GM08714 (cell line): Measurements from ENCODE around the gene PROM1.

ENCODE experiments used
- H3K4me3 ChIP-seq: fragments of 200-500 bp; sonication (Bioruptor generic); 2 replicates; pipeline ENCODE4 v1.5.1; 2014; ENCODE audit warnings: mild to moderate bottlenecking, low read length, inconsistent platforms
- ZNF274 ChIP-seq: IDR thresholded peaks from 2 replicates; pipeline ENCODE4 v1.6.1; 2012; ENCODE audit warnings: mild to moderate bottlenecking, low read depth, low read length

Gene PROM1

DNA sequence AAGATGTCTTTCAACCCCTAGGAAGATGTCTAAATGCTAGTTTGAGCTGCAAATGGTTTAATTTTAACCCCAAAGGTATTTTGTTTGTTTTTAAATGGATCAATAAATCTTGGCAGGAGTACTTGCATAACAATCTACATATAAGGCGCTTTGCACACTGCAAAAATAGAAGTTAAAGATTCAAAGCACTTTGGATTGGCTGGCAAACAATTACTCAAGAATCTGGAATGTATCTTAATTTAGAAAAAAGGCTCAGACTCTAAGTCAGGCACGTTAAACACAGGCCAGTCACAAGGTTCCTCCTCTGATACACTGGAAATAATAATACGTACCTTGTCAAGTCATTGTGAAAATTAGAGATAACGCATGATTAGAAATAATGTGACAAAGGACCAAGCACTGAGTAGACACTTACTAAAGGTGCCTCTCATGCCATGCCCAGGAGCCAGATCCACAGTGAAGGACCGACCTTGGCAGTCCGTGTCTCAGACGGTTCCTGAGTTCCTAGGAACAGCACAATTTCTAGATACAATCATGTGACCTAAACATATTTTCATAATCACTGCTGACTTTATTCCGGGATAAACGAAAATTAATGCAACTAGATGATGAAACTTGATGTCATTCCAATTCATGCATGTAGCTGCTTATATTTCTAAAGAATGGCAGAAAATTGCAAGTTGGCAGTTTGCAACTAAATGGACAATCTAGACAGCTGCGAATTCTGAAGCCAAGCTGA, 49.6 kb downstream of the PROM1 start:
- no peak overlapping the region for H3K4me3 ChIP-seq
- no peak for TF ChIP-seq ZNF274

DNA sequence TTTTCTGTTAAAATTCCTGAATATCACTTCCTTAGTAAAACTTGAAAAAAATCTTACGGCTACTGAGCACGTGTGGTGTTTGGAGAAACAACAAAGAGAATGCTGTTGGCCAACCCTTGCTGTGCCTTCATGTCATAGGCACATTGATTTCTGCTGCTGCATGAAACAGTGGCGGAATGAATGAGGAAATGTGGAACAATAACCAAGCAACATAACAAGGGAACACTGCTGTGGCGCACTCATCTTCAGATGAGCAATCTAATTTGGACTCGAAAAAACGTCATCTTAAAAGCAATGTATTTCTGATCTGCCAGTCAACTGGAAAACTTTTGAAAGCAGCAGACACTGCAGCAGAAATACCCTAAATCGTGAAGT, 51.4 kb downstream of the PROM1 start:
- H3K4me3 ChIP-seq, result no peak overlapping the region
- TF ChIP-seq ZNF274, result no peak

DNA sequence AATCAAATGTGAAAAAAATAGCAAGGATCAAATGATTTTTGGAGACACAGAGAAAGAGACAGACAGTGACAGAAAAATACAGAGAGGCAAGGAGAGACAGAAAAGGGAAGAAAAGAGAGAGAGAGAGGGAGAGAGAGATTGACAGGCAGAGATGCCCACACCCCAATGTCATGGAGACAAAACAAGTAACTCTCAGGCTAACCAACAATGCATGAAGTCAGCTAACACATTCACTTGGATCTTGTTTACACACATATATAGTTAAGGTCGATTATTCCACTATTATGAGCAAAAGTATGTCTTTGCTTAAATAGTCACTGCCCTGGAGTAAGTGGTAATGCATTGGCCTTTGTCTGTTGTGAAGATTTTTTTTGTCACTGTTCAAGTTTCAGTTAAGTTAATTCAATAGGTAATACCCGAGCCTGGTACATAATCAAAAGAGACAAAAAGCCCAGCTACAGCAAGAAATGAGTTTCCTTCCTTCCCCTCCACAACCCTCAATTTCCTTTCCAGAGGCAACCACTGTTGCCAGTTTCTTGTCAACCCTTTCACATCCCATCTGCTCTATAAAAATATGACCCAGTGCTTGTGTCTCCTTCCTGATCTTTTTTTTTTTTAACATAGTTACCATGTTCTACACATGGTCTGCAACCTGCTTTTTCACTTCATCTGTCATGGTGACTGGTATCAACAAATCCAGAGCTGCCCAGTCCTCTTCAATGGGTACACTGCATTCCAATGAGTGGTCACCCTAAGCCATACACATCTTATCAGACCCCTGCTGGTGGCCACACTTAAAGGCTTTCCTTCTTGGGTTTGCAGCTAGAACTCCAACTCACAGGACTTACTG, 52.1 kb downstream of the PROM1 start:
- no peak for TF ChIP-seq ZNF274
- no peak overlapping the region for H3K4me3 ChIP-seq

DNA sequence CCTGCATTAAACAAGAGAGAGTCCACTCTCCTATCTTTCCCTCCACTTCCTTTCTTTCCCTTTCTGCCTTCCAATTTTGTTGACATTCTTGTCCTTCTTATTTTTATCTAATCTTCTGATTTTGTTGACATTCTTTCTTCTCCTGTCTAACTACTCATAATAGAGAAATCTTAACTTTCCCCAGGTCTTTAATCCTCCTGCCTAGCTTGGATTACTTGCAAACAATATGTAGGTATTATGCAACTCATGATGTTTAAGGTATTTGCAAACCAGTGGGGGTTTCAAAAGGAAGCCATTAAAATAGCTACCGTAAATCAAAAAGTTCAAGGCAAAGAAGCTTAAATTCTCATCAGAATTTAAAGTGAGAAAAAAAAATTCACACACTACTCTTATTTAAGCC, 53.9 kb downstream of the PROM1 start:
- no peak overlapping the region for H3K4me3 ChIP-seq
- TF ChIP-seq ZNF274, result no peak

DNA sequence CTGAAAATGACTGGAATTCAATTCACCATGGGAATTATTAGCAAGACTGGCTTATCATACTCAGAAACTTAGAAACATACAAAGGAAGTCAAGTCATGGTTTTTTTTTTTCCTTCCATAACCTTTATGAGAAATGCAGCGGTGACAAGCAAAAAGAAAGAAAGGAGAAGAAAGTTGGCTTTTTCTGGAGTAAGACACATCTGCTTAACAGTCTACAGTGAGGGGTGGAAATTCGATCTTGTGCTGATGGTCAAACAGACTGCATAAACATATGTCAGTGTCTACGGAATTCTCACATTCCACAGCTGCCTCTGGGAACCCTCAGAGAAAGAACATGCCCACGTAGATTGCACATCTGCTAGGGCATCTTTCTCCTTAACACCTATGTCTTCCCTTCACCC, 54.6 kb downstream of the PROM1 start:
- TF ChIP-seq ZNF274, result no peak
- H3K4me3 ChIP-seq, result no peak overlapping the region

DNA sequence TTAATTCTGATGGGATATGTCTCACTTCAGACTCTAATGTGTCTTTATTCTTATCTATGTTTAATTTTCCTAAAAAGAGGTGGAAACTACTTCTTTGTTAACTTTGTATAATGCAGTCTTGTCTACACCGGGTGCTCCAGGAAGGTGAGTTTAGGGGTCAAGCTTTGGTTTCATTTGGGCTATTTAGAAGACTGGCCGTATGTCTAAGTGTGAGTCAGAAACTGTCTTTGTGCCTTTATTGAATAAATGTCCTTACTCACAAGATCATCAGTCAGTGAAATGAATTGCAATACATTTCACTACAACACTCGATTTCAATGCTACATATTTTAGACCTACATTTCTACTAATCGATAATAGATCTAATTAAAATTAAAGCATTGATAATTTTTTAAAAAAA, 56.2 kb downstream of the PROM1 start:
- H3K4me3 ChIP-seq, result no peak overlapping the region
- TF ChIP-seq ZNF274, result no peak

DNA sequence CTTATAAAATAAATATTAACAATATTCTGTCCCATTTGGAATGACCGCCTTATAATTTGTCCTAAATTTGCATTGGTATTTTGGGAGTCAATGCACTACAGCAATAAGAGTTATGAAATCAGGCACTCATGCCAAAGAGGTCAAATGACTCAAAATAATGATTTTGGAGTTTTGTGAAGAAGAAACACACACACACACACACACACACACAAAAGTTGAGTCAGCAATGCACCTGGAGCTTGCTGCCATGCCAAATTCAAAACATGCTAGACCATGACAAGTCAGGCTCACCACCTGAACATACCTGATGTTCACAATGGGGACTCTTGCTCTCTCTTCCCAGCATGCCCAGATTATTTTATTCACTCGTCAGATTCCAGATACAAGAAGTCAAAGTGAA, 56.7 kb downstream of the PROM1 start:
- no peak for TF ChIP-seq ZNF274
- H3K4me3 ChIP-seq, result no peak overlapping the region

DNA sequence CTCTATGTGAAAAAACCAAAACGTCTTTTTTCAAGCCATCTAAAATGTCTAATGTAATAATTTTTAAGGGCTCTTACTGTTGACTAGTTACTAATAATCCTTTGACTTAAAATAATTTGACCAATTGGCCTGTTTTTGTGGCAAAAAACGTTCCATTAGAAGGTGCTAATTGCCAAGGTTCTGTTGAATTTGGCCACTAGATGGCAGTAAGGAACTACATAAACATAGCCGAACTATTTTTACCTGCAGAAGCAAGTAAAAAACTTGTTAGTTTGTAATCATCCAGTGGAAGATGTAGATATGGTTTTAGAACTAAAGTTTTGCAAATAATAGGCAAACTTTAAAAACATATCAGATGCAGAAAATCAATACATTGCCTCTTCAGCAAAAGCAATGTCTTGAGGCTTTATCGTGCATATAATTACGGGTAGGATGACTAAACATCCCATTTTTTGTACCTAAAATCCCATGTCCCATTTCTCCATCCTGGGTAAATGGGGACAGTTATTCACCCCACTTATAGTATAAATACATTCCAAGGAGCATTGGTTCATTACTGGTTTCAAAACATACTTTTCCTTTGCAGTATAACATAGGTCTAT, 57.6 kb downstream of the PROM1 start:
- no peak overlapping the region for H3K4me3 ChIP-seq
- no peak for TF ChIP-seq ZNF274

DNA sequence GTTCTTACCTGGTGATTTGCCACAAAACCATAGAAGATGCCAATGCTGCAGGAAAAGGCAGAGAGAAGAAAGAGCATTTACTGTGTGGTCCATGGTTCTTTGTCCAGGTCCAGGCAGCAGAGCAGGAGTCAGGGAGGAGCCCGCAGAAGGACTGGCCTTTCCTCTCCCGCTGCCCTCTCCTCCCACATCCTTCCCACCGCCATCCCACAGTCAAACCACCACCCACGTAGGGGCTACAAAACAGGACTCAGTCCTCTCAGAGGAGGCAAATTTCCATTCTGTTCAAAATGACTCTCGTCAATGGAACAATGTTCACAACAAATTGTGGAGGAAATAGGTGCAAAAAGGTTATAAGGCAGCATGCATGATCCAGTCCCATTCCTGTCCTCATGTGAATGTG, 58.6 kb downstream of the PROM1 start:
- TF ChIP-seq ZNF274, result no peak
- H3K4me3 ChIP-seq, result no peak overlapping the region

DNA sequence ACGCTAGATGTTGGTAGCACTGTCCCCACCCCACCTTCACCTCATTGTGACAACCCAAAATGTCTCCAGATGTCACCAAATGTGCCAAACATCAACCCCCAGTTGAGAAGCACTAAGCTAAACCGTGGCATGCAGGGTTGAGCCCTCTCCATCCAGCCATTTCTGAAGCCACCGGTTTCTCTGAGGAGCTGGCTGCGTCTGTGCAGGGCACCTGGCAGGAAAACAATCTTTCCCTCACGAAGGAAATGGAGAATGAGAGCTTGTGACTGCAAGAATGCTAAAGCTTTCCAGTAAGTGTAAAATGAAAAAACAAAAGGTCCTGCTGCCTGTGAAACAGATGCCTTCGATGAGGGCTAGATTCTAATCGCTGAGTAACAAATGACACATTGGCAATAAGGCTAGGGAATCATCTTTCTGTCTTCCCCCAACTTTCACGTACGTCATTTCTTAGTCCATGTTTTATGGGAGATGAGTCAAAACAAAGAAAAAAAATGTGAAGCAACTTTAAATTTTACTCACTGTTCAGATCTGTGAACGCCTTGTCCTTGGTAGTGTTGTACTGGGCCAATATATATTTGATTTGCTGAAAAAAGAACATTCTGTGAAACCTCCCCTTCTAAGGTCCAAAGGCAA, 59.9 kb downstream of the PROM1 start:
- H3K4me3 ChIP-seq, result no peak overlapping the region
- TF ChIP-seq ZNF274, result no peak

DNA sequence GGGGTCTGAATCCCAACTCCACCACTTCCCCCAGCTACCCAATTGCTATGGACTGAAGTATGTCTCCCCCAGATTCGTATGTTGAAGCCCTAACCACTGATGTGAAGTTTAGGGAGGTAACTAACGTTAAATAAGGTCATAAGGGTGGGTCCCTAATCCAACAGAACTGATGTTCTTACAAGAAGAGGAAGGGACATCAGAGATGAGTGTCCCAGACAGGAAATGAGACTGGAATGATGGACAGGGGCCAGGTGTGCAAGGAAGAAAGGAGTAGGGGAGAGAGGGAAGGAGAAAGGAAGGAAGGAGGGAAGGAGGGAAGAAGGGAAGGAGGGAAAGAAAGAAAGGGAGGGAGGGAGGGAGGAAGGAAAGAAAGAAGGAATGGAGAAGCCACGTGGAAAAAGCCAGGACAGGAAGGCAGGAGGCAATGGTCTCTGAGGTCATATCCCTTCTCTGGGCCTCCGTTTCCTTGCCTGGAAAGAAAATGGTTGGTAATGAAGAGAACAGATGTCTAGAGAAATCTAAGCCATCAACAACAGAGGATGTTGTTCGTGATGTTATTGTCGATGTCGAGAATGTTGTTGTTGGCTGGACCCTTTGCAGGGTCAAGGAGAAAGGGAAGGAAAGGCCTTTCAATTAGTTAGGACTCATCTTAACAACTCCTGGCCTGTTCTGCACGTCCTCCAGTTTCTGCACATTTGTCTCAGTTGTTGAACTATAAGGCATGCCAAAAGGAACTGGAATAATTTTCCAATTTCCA, 61.8 kb downstream of the PROM1 start:
- H3K4me3 ChIP-seq, result no peak overlapping the region
- TF ChIP-seq ZNF274, result no peak

DNA sequence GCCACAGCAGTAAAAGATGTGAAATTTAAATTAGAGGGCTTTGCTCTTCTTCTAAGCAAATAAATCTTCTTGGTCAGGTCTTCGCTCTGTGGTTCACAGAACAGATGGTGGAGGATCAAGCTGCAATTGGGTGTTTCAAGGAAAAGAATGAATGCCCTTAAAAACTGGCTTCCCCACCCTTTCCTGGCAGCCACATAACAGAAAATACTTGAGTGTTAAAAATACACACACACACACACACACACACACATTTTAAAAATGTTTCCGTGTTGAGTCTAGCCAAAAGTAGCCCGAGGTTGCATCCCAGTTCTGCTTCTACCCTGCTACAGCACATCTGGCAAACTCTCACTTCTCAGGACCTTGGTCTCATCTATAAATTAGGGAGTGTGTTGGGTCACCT, 64.2 kb downstream of the PROM1 start:
- no peak overlapping the region for H3K4me3 ChIP-seq
- no peak for TF ChIP-seq ZNF274

DNA sequence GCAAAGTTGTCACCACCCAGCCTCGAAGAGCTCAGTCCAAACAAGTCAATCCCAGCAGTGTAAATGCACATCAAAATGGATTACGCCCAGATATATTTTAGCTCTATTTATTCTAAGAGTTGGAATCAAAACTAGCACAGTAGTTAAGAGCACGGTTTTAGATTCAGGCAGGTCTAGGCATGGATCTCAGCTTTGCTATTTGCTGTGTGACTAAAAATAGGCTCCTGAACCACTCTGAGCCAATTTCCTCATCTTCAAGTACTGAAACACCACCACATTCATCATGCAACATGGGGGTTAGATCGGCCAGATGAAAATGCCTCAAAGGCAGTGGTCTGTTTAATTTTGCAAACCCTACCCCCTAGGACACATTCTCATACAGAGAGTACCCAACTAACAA, 65.0 kb downstream of the PROM1 start:
- H3K4me3 ChIP-seq, result no peak overlapping the region
- TF ChIP-seq ZNF274, result no peak
